Measurements from ENCODE around the gene ART1.
A peak's percentile ranks its signal among the peaks of the same experiment; 100 is the strongest.
"Not testable (repeated sequence)": the region's sequence is repeated elsewhere in the genome, so short reads cannot be mapped to it uniquely, and the experiment has no call there.

ART1 gene

DNA sequence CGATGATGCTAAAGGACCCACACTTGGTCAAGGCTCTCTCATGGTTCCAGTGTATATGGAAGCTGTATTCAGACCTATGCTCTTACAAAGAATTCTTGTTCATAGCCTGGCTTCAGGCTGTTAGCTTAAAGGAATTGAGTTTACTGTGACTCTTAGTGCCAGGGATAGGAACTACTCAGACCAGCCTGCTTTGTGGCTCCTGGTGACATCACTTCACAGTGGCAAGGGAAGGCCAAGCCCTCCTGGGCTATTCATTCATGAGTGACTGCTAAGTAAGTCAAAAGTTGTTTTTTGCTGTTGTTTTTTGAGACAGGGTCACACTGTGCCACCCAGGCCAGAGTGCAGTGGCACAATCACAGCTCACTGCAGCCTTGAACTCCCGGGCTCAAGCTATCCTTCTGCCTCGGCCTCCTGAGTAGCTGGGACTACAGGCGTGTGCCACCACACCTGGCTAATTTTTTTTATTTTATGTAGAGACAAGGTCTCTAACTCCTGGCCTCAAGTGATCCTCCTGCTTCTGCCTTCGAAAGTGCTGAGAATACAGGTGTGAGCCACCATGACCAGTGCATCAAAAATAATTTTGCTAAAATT, 12.8 kb upstream of the ART1 start:
- no peak for DNase-seq (ENCODE audit: low read depth)

DNA sequence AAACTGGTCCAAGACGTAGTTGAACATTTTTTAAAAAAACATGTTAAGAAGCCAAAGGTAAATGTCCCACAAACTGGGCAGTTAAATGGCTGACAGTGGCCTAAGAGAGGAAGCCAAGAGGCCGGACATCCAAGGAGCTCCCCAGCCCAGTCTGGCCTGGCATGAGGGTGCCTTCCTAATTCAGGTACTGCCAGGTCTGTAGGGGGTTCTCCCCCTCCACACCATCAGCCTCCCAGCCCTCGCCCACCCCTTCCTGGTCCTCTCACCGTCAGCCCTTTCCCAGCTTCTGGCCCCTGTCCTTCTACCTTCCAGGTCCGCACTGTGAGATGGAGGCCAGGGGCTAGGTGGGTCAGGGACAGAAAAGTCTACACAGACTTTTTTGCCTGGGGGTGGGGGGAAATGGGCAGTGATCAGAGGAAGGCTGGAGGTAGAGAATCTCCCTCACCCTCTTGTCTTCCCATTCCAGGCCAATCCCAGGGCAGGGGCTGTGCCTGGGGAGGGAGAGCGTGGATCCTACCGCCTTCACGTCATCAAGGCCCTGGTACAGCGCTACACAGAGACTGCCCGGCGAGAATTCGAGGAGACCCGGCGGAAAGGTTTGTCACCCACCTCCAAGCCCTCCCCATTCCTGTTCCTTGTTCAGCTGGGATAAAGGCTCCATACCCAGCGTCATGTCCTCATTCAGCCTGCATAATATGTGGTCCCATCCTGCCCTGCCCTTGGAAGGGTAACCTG, 9.1 kb upstream of the ART1 start:
- no peak for DNase-seq (ENCODE audit: low read depth)

DNA sequence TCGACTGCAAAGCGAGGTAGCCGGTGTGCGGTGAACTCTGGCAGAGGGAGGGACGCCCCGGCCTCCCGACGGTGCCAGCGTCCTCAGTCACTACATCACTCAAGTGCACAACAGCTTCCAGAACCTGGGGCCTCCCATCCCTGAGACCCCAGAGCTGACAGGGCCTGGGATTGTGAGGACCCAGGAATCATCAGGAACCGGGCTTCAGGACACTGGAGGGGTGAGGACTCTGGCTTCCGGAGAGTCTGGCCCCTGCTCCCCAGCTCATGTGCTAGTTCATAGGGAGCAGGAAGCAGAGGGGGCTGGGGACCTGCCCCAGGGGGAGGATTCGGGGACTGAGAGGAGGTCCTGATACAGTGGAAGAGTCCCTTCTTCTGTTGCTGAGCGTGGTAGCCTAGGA, 7.7 kb upstream of the ART1 start:
- no peak for DNase-seq (ENCODE audit: low read depth)

DNA sequence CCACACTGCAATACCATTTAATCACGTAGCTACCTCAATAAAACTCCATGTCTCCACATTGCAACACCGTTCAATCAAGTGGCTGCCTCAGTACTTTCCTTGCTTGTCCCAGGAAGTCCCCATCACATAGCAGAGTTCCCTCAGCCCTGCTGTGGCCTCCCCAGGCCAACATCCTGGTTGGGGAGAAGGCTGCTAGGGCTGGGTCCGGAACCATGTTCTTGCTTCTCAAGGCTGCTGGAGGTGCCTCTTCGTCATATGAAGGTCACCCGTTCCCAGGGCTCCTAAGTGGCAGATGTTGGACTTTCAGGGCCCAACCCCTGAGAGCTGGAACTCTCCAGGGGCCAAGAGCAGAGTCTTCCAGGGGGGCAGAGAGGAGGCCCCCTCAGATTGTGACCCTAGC, 6.4 kb upstream of the ART1 start:
- no peak for DNase-seq (ENCODE audit: low read depth)

DNA sequence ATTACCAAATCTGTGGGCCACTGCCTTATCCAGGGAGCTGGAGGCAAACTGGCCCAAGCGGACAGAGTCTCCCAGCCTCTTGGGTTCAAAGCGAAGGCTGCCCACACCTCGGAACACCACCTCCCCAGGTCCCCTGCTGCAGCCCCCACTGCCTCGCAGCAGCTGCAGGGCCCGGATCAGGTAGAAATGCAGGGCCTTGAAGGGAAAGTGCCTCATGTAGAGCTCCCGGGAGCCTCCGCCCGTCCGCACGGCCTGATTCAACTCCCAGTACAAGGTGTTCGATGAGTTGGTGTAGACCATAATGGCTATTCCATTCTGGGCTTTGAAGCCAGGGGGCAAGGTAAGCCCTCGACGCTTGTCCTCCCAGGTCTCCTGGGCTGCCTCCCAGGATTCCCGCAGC, 5.1 kb upstream of the ART1 start:
- DNase-seq (ENCODE audit: low read depth) = no peak

DNA sequence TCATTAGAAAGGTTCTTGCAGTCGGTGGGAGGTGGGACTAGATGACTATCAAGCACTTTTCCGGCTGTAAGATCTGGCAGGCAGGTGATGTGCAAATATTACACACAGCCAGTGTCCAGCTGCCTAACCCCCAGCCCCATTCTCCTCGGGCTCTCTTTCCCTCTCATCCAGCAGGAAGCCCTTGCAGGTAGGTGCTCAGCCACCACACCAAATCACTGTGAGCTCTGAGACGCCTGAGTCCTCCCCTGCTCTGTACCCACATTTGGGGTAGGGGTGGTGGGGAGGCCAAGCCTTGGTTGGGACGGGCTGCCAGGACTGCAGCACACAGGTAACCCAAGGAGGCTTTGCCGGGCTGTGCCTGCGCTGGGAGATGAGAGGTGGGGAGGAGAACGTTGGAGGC, 3.7 kb upstream of the ART1 start:
- DNase-seq (ENCODE audit: low read depth) = no peak

DNA sequence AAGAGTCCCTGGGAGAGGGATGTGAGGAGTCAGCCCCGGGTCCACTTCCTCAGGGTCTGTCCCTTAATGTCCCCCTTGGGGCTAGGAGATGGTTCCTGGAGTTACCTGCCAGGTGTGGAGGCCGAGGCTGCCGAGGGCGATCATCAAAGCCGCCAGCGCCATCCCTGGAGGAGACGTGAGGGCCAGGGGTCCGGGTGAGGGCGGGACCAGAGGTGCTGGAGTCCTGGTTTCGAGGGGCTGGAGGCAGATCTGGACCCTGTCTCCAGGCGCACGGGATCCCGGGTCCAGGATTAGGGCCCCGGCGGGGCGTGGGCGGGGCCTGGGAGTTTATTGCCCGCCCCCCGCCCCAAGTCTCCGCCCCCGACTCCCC, 3.2 kb upstream of the ART1 start, which contains the start of gene ART5:
Gene ART5, minus strand, starts transcription at position 292 of the 370 bp plus-strand sequence. Its CDS starts 130 bp downstream, at position 162.
- DNase-seq (ENCODE audit: low read depth) = no peak

DNA sequence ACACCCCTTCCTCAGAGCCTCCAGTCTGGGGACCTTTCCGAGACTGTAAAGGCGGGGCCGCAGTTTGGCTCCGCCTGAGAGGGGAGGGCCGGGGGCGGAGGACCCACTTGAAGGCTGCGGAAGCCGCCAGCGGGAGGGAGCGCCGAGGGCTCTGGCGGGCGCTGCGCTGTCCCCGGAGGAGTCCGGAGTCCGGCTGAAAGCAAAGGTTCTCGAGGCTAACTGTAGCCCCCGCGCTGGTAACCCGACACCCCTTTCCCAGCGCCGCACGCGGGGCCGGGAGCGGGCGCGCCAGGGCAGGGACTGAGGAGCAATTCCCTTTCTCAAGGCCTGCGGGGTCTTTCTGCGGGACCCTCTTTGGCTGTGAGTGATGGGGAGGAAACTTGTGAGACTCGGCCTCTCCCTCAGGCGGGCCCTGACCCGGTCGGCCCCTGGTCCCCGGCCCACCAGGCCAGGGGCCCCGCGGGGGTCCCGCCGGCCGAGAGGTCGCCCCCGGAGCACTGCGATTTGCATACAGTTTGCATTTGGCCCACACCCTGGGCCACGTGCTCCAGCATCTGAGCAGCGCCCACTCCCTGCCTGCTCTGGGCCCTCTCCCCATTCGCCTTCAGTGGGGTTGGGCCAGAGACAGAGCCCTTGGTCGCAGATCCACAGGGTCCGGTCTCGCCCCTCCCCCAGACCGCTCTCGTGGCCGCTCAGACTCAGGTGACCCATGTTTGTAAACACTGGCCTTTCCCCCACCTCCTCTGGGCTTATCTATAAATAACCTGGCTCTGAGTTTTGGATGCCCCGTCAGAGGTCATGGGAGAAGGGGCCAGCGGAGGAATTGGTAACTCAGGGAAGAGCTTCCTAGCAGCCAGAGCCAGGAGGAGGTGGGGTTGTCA, 2.6 kb upstream of the ART1 start:
- peak; percentile 64 for DNase-seq (ENCODE audit: low read depth)

DNA sequence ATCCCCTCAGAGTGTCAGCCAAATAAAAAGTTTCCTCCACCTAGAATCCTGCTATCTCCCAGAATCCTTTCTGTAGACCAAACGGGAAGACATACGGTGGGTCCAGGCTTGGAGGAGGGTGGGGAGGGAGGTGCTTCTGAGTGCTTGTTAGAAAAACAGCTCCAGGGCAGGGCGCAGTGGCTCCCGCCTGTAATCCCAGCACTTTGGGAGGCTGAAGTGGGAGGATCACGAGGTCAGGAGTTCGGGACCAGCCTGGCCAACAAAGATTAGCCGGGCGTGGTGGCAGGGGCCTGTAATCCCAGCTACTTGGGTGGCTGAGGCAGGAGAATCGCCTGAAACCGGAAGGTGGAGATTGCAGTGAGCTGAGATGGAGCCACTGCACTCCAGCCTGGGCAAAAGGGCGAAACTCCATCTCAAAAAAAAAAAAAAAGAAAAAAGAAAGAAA, 1.8 kb upstream of the ART1 start:
- not testable (repeated sequence) for DNase-seq (ENCODE audit: low read depth)

DNA sequence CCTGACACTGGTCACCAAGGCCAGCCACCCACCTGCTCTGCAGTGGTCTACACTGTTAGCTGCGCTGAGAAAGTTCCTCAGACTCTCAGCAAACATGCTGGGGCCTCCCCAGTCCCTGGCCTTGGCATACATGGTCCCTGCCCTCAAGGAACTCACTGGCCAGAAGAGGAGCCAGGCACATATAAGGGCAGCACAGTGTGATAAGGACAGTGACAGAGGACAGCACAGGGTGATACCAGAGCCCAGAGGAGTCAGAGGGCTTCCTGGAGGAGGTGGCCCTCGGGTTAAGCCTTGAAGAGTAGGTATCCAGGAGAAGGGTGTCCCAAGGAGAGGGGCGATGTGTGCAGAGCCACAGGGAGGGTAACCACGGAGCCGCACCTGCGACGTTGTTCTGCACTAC, 624 bp downstream of the ART1 start:
- DNase-seq (ENCODE audit: low read depth) = no peak

DNA sequence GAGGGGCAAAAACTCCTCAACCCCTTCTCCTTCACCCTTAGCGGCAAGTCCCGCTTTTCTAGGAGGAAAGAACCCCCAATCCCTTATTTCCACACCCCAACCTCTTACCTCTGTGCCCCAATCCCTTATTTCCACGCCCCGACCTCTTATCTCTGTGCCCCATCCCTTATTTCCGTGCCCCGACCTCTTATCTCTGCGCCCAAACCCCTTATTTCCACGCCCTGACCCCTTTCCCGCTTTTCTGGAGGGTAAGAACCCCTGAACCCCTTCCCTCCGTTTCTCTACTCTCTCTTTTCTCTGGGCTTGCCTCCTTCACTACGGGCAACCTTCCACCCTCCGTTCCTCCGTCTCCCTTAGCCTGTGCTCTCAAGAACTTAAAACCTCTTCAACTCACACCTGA, 3.9 kb downstream of the ART1 start:
- DNase-seq (ENCODE audit: low read depth) = not testable (repeated sequence)

DNA sequence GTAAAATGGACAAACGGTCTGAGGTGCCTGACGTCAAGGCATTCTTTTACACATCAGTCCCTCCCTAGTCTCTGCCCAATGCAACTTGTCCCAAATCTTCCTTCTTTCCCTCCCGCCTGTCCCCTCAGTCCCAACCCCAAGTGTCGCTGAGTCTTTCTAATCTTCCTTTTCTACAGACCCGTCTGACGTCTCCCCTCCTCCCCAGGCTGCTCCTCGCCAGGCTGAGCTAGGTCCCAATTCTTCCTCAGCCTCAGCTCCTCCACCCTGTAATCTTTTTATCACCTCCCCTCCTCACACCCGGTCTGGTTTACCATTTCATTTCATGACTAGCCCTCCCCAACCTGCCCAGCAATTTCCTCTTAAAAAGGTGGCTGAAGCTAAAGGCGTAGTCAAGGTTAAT, 4.4 kb downstream of the ART1 start:
- DNase-seq (ENCODE audit: low read depth) = not testable (repeated sequence)

DNA sequence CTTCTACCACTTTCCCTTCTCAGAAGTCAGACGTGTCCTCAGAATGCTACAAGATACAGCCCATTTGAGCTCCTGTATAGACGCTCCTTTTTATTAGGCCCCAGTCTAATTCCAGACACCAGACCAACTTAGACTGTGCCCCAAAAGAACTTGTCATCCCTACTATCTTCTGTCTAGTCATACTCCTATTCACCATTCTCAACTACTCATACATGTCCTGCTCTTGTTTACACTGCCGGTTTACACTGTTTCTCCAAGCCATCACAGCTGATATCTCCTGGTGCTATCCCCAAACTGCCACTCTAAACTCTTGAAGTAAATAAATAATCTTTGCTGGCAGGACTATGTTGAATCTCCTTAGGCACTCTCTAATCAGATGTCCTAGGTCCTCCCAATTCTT, 7.6 kb downstream of the ART1 start:
- not testable (repeated sequence) for DNase-seq (ENCODE audit: low read depth)

DNA sequence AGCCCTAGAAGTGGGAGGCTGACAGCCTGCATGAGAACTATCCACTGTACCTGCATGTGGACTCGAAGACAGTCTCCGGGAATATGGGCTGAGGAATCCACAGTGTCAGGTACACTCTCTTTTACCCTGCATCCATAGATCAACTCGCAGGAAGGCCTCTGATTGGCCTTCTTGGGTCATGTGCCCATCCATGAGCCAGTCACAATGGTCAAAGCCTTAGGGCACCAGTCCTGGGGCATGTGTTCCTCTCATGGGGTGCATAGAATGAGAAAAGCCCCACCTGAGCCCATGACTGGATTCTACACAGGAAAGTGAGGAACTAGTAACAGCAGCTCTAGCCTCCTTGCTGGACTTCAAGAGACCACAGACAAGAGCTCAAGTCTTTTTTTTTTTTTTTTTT, 10.6 kb downstream of the ART1 start:
- DNase-seq (ENCODE audit: low read depth) = no peak

DNA sequence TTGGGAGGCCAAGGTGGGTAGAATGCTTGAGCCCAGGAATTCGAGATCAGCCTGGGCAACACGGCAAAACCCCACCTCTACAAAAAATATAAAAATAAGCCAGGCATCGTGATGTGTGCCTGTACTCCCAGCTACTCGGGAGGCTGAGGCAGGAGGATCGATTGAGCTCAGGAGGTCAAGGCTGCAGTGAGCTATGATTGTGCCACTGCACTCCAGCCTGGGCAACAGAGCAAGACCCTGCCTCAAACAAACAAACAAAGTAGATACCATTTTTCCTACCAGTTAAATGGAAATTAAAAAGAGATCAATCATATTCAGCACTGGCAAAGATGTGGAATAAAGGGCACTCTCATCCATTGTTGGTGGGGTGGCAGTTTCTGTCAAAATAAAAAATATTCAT, 12.4 kb downstream of the ART1 start:
- not testable (repeated sequence) for DNase-seq (ENCODE audit: low read depth)

DNA sequence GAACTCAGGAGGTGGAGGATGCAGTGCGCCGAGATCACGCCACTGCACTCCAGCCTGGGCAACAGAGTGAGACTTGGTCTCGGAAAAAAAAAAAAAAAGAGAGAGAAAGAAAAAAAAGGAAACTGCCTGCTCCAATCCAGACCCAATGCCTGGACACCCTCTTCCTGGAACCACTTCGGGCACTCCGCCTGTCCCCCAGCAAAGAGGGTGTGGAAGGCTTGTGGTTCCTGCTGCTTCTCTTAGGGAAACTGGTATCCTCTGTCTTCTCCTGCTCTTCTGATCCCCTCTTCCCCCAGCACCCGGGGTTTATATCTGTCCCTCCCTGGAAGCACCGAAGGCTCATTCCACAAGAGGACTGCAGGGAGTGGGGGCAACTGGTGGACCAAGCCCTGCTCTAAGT, 13.3 kb downstream of the ART1 start:
- DNase-seq (ENCODE audit: low read depth) = no peak

DNA sequence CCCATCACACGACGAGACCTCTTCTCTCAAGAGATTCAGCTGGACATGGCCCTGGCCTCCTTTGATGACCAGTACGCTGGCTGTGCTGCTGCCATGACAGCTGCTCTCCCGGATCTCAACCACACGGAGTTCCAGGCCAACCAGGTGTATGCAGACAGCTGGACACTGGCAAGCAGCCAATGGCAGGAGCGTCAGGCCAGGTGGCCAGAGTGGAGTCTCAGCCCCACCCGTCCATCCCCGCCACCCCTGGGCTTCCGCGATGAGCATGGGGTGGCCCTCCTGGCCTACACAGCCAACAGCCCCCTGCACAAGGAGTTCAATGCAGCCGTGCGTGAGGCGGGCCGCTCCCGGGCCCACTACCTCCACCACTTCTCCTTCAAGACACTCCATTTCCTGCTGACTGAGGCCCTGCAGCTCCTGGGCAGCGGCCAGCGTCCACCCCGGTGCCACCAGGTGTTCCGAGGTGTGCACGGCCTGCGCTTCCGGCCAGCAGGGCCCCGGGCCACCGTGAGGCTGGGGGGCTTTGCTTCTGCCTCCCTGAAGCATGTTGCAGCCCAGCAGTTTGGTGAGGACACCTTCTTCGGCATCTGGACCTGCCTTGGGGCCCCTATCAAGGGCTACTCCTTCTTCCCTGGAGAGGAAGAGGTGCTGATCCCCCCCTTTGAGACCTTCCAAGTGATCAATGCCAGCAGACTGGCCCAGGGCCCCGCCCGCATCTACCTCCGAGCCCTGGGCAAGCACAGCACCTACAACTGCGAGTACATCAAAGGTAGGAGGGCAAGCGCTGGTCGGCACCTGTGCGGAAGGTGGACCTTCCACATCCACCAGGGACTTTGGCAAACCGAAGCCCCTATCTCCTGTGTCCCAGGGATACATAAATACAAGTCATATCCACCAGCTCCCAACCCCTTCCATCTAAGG, 14.9 kb downstream of the ART1 start:
- DNase-seq (ENCODE audit: low read depth) = no peak

DNA sequence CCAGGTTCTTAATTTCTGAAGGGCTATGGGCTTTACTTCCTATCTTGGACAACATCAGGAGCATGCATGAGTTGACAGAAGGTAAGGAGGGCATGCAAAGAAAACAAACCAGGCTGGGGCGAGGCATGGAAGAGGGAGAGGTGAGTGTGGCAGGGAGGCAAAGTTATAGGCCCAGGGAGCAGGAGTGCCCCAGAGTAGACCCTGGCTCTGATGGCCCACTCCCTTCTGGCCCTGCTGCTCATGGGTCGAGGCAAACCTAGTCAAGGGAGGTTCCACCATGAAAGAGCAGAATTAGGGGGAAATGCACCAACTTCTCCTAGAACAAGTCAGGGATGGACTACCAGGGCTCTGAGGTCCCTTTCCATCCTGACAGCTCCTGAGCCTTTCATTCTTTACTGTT, 16.0 kb downstream of the ART1 start:
- DNase-seq (ENCODE audit: low read depth) = no peak

DNA sequence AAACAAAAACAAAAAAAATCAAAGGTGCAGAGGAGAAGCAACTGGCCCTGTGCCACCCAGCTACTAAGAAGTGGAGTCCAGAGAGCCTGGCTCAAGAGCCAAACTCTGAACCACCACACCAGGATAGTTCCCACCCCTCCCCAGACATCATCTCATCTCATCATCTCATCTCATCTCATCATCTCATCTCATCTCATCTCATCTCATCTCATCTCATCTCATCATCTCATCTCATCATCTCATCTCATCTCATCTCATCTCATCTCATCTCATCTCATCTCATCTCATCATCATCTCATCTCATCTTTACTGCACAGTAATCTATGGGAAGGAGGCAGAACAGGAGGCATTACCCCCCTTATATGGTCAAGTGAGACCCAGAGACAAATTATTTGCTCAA, 17.9 kb downstream of the ART1 start:
- DNase-seq (ENCODE audit: low read depth) = no peak

DNA sequence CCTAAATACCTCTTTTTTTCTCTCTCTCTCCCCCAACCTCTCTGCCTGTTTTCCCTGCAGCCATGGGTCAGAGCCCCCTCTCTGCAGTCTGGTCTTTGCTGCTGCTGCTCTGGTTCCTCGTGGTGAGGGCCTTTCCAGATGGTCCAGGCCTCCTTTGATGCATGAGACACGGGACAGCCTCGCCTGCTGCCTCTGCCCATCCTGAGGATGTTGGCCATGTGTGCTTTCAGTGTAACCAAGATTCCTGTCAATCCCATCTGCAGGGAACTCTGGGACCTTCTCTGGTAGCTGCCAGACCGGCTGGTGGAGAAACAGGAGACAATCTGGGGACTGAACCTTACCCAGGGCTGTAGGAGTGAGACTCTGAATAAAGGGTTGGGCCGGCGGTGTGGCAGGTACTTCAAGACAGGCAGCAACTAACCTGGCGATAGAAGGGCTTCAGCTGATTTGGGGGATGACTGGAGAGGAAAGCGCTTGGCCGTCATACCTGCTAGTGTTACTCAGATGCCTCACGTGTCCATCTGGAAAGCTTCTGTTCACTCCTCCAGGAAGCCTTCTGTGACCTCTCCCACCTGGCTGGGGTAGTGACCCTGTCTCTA, 19.2 kb downstream of the ART1 start:
- no peak for DNase-seq (ENCODE audit: low read depth)

DNA sequence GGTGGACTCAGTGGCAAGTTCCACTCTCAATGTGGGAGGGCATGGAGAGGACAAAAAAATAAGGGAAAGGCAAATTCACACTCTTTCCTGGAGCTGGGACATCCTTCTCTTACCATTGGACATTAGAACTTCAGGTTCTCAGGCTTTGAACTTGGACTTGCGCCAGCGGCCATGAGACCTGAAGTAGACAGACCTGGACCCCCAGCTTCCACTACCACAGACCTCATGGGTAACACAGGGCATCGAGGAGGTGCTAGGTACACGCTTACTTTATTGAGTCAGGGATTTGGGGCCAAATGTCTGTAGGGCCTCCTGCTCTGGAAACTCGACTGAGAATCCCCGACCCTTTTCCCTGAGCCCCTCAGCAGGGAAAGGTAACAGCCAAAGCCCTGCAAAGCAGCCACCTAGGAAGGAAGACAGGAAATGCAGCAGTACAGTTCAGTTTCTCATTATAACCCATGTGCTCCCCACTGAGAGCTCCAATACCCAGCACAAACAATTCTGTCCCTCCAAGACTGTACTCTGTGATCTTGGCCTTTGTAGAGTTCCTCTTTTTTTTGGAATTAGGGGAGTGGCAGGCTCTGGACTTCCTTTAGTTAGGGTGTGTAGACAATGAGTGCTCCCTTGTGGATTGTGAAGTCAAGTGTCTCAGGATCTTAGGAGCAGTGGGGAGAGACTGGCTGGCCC, 20.6 kb downstream of the ART1 start:
- no peak for DNase-seq (ENCODE audit: low read depth)
